Coronary artery (tissue), 2 donors: Measurements from ENCODE around the gene YTHDC2.
A peak's percentile ranks its signal among the peaks of the same experiment; 100 is the strongest.

Source experiments
- DNase-seq: peaks from one replicate; pipeline ENCODE4 v3.0.0-alpha.2; 2017; ENCODE audit warnings: low spot score
- H3K27ac ChIP-seq, 2 donors: fragments of 200-600 bp; sonication (generic); one replicate each; pipeline ENCODE4 v1.5.1; 2016 to 2019
- H3K4me3 ChIP-seq: fragments of 200-600 bp; sonication (generic); 2 replicates; pipeline ENCODE4 v1.5.1; 2016; ENCODE audit warnings: mild to moderate bottlenecking, moderate library complexity
- TF ChIP-seq, protein P1 (sequence below): fragments of 200-600 bp; sonication (generic); IDR thresholded peaks from one replicate; pipeline ENCODE4 v1.5.1; 2019; ENCODE audit warnings: antibody characterized with exemption

The YTHDC2 gene

DNA sequence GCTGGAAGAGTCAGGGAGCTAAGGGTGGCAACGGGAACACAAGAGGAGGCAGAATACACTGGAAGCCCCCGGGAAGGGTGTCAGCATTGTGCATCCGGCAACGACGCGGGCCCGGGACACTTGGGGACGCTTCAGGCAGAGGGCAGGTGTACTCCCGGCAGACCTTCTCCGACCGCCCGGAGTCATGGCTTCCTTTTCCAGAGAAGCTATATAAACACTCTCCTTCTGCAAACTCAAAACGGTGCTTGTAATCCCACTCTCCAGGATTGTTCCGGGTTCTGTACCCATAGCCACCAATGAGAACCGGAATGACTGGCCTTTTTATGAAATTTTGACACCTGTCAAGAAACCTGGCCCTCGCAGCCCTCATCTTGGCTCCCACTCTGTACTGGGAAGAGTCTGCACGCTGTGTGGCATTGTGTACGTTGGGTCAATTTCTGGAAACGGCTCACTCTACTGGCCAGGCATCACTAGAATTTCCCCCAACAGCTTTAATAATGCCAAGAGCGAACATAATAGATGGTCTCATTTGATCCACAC, 24.8 kb upstream of the YTHDC2 start:
- H3K27ac ChIP-seq = peak overlapping the region; percentile 2 to 59

GRCh38 chr5:113489299-113489698, 24.2 kb upstream of the YTHDC2 start:
- Histone ChIP-seq H3K27ac (peak overlapping the region; percentile 2 to 59), H3K4me3 (peak overlapping the region; percentile 87)
- DNase-seq = peak; percentile 67
- TF ChIP-seq, protein P1, sequence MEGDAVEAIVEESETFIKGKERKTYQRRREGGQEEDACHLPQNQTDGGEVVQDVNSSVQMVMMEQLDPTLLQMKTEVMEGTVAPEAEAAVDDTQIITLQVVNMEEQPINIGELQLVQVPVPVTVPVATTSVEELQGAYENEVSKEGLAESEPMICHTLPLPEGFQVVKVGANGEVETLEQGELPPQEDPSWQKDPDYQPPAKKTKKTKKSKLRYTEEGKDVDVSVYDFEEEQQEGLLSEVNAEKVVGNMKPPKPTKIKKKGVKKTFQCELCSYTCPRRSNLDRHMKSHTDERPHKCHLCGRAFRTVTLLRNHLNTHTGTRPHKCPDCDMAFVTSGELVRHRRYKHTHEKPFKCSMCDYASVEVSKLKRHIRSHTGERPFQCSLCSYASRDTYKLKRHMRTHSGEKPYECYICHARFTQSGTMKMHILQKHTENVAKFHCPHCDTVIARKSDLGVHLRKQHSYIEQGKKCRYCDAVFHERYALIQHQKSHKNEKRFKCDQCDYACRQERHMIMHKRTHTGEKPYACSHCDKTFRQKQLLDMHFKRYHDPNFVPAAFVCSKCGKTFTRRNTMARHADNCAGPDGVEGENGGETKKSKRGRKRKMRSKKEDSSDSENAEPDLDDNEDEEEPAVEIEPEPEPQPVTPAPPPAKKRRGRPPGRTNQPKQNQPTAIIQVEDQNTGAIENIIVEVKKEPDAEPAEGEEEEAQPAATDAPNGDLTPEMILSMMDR = no peak

More for the DNA sequence above, 24.8 kb upstream of the YTHDC2 start:
- TF ChIP-seq, protein P1 = no peak
- peak overlapping the region; percentile 87 for H3K4me3 ChIP-seq
- no peak for DNase-seq

- no peak overlapping the region for H3K27ac ChIP-seq
- TF ChIP-seq, protein P1 = no peak
- no peak overlapping the region for H3K4me3 ChIP-seq
- no peak for DNase-seq
Measured at GRCh38 chr5:113490317-113490716, 23.2 kb upstream of the YTHDC2 start.

DNA sequence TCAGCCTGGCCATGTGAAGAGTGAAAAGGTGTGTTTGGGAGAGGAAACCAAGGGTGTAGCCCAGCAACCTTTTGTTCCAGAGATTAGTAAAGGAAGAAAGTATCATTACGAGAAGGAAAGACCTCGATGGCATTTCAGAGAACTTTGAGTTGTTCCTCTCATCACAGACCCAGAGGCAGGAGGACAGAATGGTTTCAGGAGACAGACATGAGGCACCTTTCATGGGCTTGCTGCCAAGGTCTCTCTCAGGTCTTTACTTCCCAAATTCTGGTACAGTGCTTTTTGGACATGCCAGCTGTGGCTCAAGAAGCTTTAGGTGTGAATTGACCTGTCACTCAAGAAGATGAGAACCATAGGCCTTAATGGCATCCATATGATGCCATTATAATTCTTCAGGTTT, 22.5 kb upstream of the YTHDC2 start:
- Histone ChIP-seq H3K27ac (no peak overlapping the region), H3K4me3 (no peak overlapping the region)
- DNase-seq = no peak
- TF ChIP-seq, protein P1 = no peak

GRCh38 chr5:113493446-113493845, 20.0 kb upstream of the YTHDC2 start:
- DNase-seq = no peak
- H3K4me3 ChIP-seq = no peak overlapping the region
- no peak overlapping the region for H3K27ac ChIP-seq
- TF ChIP-seq, protein P1 = no peak

GRCh38 chr5:113495422-113495841, 18.1 kb upstream of the YTHDC2 start:
- Histone ChIP-seq H3K27ac (no peak overlapping the region), H3K4me3 (no peak overlapping the region)
- no peak for DNase-seq
- TF ChIP-seq, protein P1 = no peak

GRCh38 chr5:113502073-113502472, 11.4 kb upstream of the YTHDC2 start:
- TF ChIP-seq, protein P1 = no peak

More at GRCh38 chr5:113502073-113502472, 11.4 kb upstream of the YTHDC2 start:
- Histone ChIP-seq H3K27ac (no peak overlapping the region), H3K4me3 (no peak overlapping the region)
- DNase-seq = no peak
